Skeletal muscle tissue (tissue), 4 donors: Measurements from ENCODE around the gene SLC24A3. TPM values are rescaled to one million over a fixed set of nuclear protein-coding genes. Genes with fewer than 3 reads are reported as not detected.

Experiments
- H3K27ac ChIP-seq: one replicate; pipeline ENCODE4 v1.7.0; 2013; ENCODE audit warnings: mild to moderate bottlenecking, low read depth, low read length, inconsistent platforms
- H3K27me3 ChIP-seq, 3 donors: one replicate each; pipeline ENCODE4 v1.7.0; 2013; ENCODE audit warnings: low read length in 3 of 3; ENCODE audit not compliant: control insufficient read depth in 3 of 3, insufficient read depth in 3 of 3
- H3K36me3 ChIP-seq, 3 donors: one replicate each; pipeline ENCODE4 v1.7.0; 2013; ENCODE audit warnings: low read length in 3 of 3; ENCODE audit not compliant: control insufficient read depth in 3 of 3, insufficient read depth in 3 of 3
- H3K4me1 ChIP-seq, 3 donors: one replicate each; pipeline ENCODE4 v1.7.0; 2013; ENCODE audit warnings: low read length in 3 of 3, mild to moderate bottlenecking in 3 of 3; ENCODE audit not compliant: control insufficient read depth in 3 of 3, insufficient read depth in 3 of 3
- H3K4me3 ChIP-seq, 3 donors: one replicate each; pipeline ENCODE4 v1.7.0; 2013; ENCODE audit warnings: low read length in 3 of 3
- H3K9ac ChIP-seq, 3 donors: one replicate each; pipeline ENCODE4 v1.7.0; 2013; ENCODE audit warnings: low read length in 3 of 3, mild to moderate bottlenecking in 3 of 3, moderate library complexity in 2 of 3, low read depth in 1 of 3
- H3K9me3 ChIP-seq, 3 donors: one replicate each; pipeline ENCODE4 v1.7.0; 2013; ENCODE audit warnings: low read length in 3 of 3; ENCODE audit not compliant: control insufficient read depth in 3 of 3
- total RNA-seq: library from RNA; depleted of rRNA; stranded (reverse); fragments of >200 nt; gene quantifications from one replicate; pipeline ENCODE4 v1.2.3, GENCODE V29; 2014
- donor health status: Osteomylitis.

SLC24A3 gene
- 15.7 TPM for total RNA-seq

DNA sequence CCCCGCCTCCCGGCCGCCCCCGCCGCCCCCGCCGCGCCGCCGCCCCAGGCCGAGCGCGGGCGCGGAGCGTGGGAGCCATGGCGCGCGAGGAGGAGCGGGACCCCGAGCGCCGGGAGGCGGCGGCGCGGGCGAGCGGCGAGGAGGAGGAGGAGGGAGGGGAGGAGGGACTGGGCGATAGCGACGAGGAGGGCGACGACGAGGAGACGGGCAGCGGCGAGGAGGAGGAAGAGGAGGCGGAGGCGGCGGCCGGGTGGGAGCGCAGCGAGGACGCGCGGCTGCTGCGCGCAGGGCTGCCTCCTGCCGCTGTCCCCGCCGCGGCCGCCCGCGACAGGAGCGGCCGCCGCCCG is at the start of gene SLC24A3:
Gene SLC24A3 (plus strand): TSS at position 174 of the 347 bp plus-strand sequence.
- no peaks in the 10 kb centered on the region for H3K36me3 ChIP-seq
- no peaks in the 10 kb centered on the region for H3K9me3 ChIP-seq
- H3K4me1 ChIP-seq: peaks cover 16 to 34% (median 18%) of the 10 kb centered on the region in 3 donors
- H3K4me3 ChIP-seq: peak within 1 kb of the TSS; percentile 76 to 81 (median 78)
- no peaks in the 10 kb centered on the region for H3K27me3 ChIP-seq
- peak within 1 kb of the TSS; percentile 74 to 84 (median 80) for H3K9ac ChIP-seq
- H3K27ac ChIP-seq: peak within 1 kb of the TSS; percentile 28

- H3K4me1 ChIP-seq: no peaks in the 10 kb centered on the region
- H3K9ac ChIP-seq: no peak overlapping the region
- H3K27ac ChIP-seq: no peak overlapping the region
- H3K27me3 ChIP-seq: no peaks in the 10 kb centered on the region
- no peak overlapping the region for H3K4me3 ChIP-seq
- no peaks in the 10 kb centered on the region for H3K36me3 ChIP-seq
- no peaks in the 10 kb centered on the region for H3K9me3 ChIP-seq
These were observed 42.3 kb upstream of the SLC24A3 start for GRCh38 chr20:19170148-19170547.

DNA sequence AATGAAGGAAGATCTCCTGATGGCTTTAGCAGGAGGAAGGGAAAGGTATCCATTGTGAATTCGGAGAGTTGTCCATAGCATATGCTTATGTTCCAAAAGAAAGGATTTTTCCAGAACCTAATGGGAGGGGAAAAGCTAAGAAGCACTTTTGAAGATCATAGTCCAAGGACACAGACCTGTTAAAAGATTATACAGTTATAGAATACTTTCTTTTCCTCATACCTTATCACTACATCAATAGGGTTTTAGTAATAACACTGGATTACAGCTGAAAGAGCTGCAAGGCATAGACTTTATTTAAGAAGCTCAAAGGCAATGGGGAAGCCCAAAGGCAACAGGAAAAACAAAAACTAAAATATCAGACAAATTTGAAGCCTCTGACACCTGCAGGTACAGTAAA is 39.8 kb upstream of the SLC24A3 start:
- Histone ChIP-seq H3K9me3 (no peaks in the 10 kb centered on the region), H3K9ac (no peak overlapping the region), H3K27ac (no peak overlapping the region), H3K4me1 (no peaks in the 10 kb centered on the region), H3K4me3 (no peak overlapping the region), H3K27me3 (no peaks in the 10 kb centered on the region), H3K36me3 (no peaks in the 10 kb centered on the region)

DNA sequence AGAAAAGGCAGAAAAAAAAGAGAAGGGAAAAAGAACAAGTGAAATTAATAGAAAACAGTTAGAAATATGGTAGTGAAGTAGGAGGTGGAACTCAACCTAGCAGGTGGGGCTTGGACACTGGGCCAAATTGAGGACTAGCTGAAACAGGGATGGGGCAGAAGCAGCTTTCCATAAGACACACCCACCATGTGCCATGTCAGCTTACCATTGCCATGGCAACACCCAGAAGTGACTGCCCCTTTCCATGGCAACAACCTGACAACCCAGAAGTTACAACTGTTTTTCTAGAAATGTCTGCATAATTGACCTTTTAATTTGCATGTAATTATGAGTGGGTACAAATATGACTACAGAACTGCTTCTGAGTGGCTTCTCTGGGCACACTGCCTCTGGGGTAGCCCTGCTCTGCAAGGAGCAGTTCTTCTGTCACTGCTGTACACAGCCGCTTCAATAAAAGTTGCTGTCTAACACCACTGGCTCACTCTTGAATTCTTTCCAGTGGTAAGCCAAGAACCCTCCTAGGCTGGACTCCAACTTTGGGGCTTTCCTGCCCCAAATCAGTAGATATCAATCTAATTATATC is 35.9 kb upstream of the SLC24A3 start:
- no peak overlapping the region for H3K9ac ChIP-seq
- no peak overlapping the region for H3K27ac ChIP-seq
- H3K4me3 ChIP-seq: no peak overlapping the region
- H3K36me3 ChIP-seq: no peaks in the 10 kb centered on the region
- no peaks in the 10 kb centered on the region for H3K9me3 ChIP-seq
- H3K4me1 ChIP-seq: no peaks in the 10 kb centered on the region
- H3K27me3 ChIP-seq: no peaks in the 10 kb centered on the region

- Histone ChIP-seq H3K27me3 (no peaks in the 10 kb centered on the region), H3K27ac (no peak overlapping the region)
These were observed 30.9 kb upstream of the SLC24A3 start for GRCh38 chr20:19181552-19181951.

DNA sequence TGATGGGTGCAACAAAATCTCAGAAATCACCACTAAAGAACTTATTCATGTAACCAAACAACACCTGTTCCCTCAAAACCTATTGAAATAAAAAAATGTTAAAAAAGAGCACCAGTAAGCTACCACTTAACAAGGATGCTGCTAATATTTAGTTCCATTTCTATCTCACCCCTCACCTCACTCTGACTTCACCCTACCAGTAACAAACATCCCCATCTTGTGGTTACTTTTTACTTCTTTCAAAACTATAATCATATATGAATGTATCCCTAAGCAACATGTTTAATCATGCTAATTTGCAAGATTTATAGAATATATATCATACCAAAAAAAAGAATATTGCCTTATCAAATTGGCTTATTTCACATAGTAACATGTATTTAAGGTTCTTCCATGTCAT is 27.4 kb upstream of the SLC24A3 start:
- no peaks in the 10 kb centered on the region for H3K27me3 ChIP-seq
- H3K4me3 ChIP-seq: no peak overlapping the region
- no peak overlapping the region for H3K27ac ChIP-seq
- H3K36me3 ChIP-seq: no peaks in the 10 kb centered on the region
- H3K9ac ChIP-seq: no peak overlapping the region
- H3K4me1 ChIP-seq: no peaks in the 10 kb centered on the region
- H3K9me3 ChIP-seq: no peaks in the 10 kb centered on the region

More at GRCh38 chr20:19181552-19181951, 30.9 kb upstream of the SLC24A3 start:
- Histone ChIP-seq H3K9me3 (no peaks in the 10 kb centered on the region), H3K36me3 (no peaks in the 10 kb centered on the region), H3K4me3 (no peak overlapping the region), H3K4me1 (no peaks in the 10 kb centered on the region), H3K9ac (no peak overlapping the region)

DNA sequence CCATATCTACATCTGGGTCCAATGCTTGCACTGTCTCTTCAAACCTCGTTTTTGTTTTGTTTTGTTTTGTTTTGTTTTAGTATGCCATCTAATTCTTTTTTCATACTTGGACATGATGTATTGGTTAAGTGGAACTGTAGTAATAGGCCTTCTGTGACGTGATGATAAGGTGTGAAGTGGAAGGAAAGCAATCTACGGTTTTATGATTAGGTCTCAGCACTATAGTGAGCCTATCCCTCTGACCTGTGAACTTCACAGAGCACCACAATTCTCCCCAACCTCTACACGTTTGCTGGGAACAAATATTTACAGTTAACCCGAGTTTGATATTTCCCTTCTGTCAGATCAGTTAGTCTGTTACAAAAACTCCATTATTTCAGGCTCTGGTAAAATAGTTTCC is 19.1 kb upstream of the SLC24A3 start:
- Histone ChIP-seq H3K27ac (no peak overlapping the region), H3K9me3 (no peaks in the 10 kb centered on the region), H3K27me3 (no peaks in the 10 kb centered on the region), H3K36me3 (no peaks in the 10 kb centered on the region), H3K4me1 (no peaks in the 10 kb centered on the region), H3K4me3 (no peak overlapping the region), H3K9ac (no peak overlapping the region)

- peaks cover 0 to 8% (median 1%) of the 10 kb centered on the region in 3 donors for H3K4me1 ChIP-seq
- no peak overlapping the region for H3K27ac ChIP-seq
- H3K4me3 ChIP-seq: no peak overlapping the region
- no peaks in the 10 kb centered on the region for H3K27me3 ChIP-seq
- no peaks in the 10 kb centered on the region for H3K9me3 ChIP-seq
- H3K9ac ChIP-seq: no peak overlapping the region
- no peaks in the 10 kb centered on the region for H3K36me3 ChIP-seq
These were observed 6.5 kb upstream of the SLC24A3 start for GRCh38 chr20:19205981-19206396.

DNA sequence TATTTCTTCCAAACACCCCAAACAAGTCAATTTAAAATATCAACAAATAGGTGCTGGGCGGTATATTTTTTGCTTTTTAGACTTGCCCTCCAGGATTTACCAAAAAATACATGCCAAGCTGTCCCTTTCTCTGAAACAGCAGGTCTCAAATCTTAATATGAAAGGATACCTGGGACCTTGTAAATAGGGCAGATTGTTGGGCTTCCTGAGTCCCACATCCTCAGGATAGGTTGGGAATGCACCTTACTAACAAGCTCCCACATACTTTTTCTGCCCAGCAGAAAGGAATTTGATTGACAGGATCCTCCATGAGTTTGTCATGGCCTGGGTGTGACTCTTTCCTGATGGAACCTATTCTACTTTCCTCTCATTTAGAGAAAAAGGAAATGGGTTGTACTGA is 4.9 kb upstream of the SLC24A3 start:
- H3K9me3 ChIP-seq: no peaks in the 10 kb centered on the region
- H3K9ac ChIP-seq: no peak overlapping the region
- H3K27ac ChIP-seq: no peak overlapping the region
- no peaks in the 10 kb centered on the region for H3K27me3 ChIP-seq
- no peaks in the 10 kb centered on the region for H3K36me3 ChIP-seq
- H3K4me3 ChIP-seq: no peak overlapping the region
- H3K4me1 ChIP-seq: peaks cover 6 to 19% (median 7%) of the 10 kb centered on the region in 3 donors

DNA sequence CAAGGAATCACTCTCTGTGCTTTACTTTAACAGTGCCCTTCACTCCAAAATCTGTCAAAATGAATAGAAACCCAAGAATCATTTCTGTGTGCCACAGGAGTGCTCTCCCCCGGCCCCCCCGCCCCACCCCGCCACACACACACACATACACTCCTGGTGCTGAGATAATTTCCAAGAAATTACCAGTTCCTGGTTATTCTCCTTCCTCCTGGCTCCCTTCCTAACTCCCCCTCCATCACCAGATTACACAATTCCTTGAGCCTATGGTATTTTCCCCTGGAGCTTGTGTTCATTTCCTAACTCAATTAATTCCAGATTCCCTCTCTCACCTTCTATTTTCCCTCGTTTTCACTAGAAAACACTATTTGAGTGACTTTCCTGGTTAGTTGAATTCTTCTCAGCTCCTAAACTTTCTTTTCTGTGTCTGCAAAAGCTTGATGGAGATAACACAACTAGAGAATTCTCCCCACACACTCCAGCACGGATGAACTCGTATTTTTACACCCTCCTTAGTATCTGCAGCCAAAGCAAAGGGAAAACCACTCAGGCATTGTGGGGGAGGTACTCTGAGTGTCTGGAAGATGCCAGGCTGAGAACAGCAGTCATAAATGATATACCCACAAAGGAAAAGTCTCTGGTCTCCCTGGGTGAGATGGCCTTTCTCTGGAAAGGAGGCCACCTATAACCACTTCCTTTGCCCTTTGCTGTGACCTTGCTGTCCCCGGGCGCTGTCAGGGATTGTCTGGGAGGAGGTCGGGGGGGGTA is 1.9 kb upstream of the SLC24A3 start:
- H3K9me3 ChIP-seq: no peaks in the 10 kb centered on the region
- peaks cover 16 to 39% (median 18%) of the 10 kb centered on the region in 3 donors for H3K4me1 ChIP-seq
- H3K4me3 ChIP-seq: no peak overlapping the region
- H3K9ac ChIP-seq: no peak overlapping the region
- H3K27ac ChIP-seq: no peak overlapping the region
- no peaks in the 10 kb centered on the region for H3K27me3 ChIP-seq
- H3K36me3 ChIP-seq: no peaks in the 10 kb centered on the region
